NCI-H187 treated with DMSO at 0.1 percent for 48 hours (cell line): ENCODE measurements around the gene TMEM219.

Source experiments
- DNase-seq: peaks from one replicate; lab custom pipeline; 2025; lab: John Stamatoyannopoulos, UW

TMEM219 gene

GRCh38 chr16:29982560-29983419, 20.9 kb downstream of the TMEM219 start:
- DNase-seq, result no peak

- no peak for DNase-seq
Measured at GRCh38 chr16:29983420-29984136, 21.7 kb downstream of the TMEM219 start.

- DNase-seq, result no peak
Measured at GRCh38 chr16:29984137-29984763, 22.4 kb downstream of the TMEM219 start.

GRCh38 chr16:29984764-29985147, 22.9 kb downstream of the TMEM219 start:
- DNase-seq, result no peak

- no peak for DNase-seq
Measured at GRCh38 chr16:29985271-29985811, 23.5 kb downstream of the TMEM219 start.

GRCh38 chr16:29986231-29986630, 24.4 kb downstream of the TMEM219 start:
- no peak for DNase-seq

- DNase-seq, result no peak
Measured at GRCh38 chr16:29986931-29987330, 25.1 kb downstream of the TMEM219 start.

- no peak for DNase-seq
Measured at GRCh38 chr16:29987371-29988085, 25.6 kb downstream of the TMEM219 start.

- no peak for DNase-seq
Measured at GRCh38 chr16:29988346-29989075, 26.6 kb downstream of the TMEM219 start.

GRCh38 chr16:29989111-29989858, 27.4 kb downstream of the TMEM219 start:
- no peak for DNase-seq

GRCh38 chr16:29990034-29990433, 28.2 kb downstream of the TMEM219 start:
- DNase-seq, result no peak

GRCh38 chr16:29990883-29991570, 29.1 kb downstream of the TMEM219 start:
- DNase-seq, result no peak

- no peak for DNase-seq
Measured at GRCh38 chr16:29991571-29991904, 29.7 kb downstream of the TMEM219 start.

- DNase-seq, result no peak
Measured at GRCh38 chr16:29992344-29992967, 30.6 kb downstream of the TMEM219 start.

- no peak for DNase-seq
Measured at GRCh38 chr16:29993191-29993902, 31.5 kb downstream of the TMEM219 start.

GRCh38 chr16:29993903-29994599, 32.2 kb downstream of the TMEM219 start:
- no peak for DNase-seq

GRCh38 chr16:29994600-29995323, 32.9 kb downstream of the TMEM219 start:
- no peak for DNase-seq
